ENCODE data around the gene PRSS22.

DNA sequence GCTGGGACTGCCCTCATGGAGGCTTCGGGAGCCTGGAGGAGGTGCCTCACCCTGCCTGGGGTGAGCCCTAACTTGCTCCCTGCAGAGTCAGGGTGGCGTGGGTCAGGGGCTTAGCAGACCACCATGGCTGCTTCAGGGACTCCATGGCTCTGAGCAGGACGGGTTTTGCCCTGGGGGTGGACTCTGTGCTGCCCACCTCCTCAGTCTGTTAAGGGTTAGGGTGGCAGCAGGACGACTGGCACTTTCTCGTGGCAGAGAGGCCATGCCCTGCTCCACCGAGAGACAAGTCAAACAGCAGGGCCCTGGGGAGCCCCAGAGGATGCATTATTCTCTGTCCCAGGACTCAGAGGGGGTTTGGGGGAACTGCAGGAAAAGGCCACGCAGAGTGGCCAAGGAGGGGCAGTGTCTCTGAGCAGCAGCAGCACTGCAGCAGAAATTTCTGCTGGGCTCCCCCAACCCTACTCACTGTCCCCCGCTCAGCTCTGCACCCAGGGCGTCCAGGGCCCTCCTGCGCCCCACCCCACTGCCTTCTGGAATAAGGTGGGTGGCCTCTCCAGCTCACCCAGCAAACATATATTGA, 1.8 kb upstream of the PRSS22 start:
- TF ChIP-seq, protein P1, sequence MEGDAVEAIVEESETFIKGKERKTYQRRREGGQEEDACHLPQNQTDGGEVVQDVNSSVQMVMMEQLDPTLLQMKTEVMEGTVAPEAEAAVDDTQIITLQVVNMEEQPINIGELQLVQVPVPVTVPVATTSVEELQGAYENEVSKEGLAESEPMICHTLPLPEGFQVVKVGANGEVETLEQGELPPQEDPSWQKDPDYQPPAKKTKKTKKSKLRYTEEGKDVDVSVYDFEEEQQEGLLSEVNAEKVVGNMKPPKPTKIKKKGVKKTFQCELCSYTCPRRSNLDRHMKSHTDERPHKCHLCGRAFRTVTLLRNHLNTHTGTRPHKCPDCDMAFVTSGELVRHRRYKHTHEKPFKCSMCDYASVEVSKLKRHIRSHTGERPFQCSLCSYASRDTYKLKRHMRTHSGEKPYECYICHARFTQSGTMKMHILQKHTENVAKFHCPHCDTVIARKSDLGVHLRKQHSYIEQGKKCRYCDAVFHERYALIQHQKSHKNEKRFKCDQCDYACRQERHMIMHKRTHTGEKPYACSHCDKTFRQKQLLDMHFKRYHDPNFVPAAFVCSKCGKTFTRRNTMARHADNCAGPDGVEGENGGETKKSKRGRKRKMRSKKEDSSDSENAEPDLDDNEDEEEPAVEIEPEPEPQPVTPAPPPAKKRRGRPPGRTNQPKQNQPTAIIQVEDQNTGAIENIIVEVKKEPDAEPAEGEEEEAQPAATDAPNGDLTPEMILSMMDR (IDR thresholded peaks at IDR 0.05; ENCODE audit: insufficient read depth, low read length, poor library complexity, severe bottlenecking): no peak
- TF ChIP-seq EZH2phosphoT487 (conservative IDR thresholded peaks at IDR 0.05; ENCODE audit: low read length): no peak

Measured in SU-DHL-6 (cell line).